Activated T-helper 1 cell treated with anti-CD3 and anti-CD28 coated beads, Interleukin-12 subunit alpha, Interleukin-12 subunit beta, Interleukin-2, Interleukin-4 antibody, amounts not matched to agents 30 ng/mL and 10 ng/mL and 1 ng/mL, durations not matched to agents 14 hours and 24 hours and 36 hours (primary cell): ENCODE data around the gene ZCRB1. TPM values are rescaled to one million over a fixed set of nuclear protein-coding genes. Genes with fewer than 3 reads are reported as not detected.

Experiments used
- DNase-seq: peaks from one replicate; pipeline ENCODE4 v3.0.0; 2021; ENCODE audit warnings: low spot score
- H3K27ac Mint-ChIP-seq: one replicate; pipeline ENCODE4 v1.8.0; 2021; ENCODE audit warnings: mild to moderate bottlenecking, mixed read lengths
- H3K27me3 Mint-ChIP-seq: one replicate; pipeline ENCODE4 v1.8.0; 2022; ENCODE audit warnings: mild to moderate bottlenecking, moderate library complexity, mixed read lengths; ENCODE audit not compliant: insufficient read depth
- H3K36me3 Mint-ChIP-seq: one replicate; pipeline ENCODE4 v1.8.0; 2021; ENCODE audit warnings: low read depth, mixed read lengths
- H3K4me1 Mint-ChIP-seq: one replicate; pipeline ENCODE4 v1.8.0; 2021; ENCODE audit warnings: low read depth, mixed read lengths
- H3K4me3 Mint-ChIP-seq: one replicate; pipeline ENCODE4 v1.8.0; 2021; ENCODE audit warnings: mild to moderate bottlenecking, moderate library complexity, mixed read lengths
- H3K9me3 Mint-ChIP-seq: one replicate; pipeline ENCODE4 v1.8.0; 2021; ENCODE audit warnings: mixed read lengths
- intact Hi-C: fragments of 100-400 bp; cut with micrococcal nuclease; formaldehyde crosslinking; loops from one replicate; pipeline ENCODE4 v1.15.1; 2024
- total RNA-seq: library from RNA; stranded (reverse); gene quantifications from 2 replicates; pipeline ENCODE4 v1.2.3, GENCODE V29; 2022

The ZCRB1 gene
- total RNA-seq, 1 donor from 2014 or later = 58.2 TPM

- peaks cover 29% of the 10 kb centered on the region for H3K36me3 Mint-ChIP-seq
- H3K27me3 Mint-ChIP-seq = no peaks in the 10 kb centered on the region
- no peak overlapping the region for H3K27ac Mint-ChIP-seq
- H3K4me3 Mint-ChIP-seq = no peak overlapping the region
- no peaks in the 10 kb centered on the region for H3K9me3 Mint-ChIP-seq
- DNase-seq = no peak
- H3K4me1 Mint-ChIP-seq = peaks cover 26% of the 10 kb centered on the region
- intact Hi-C loops = no loop called here
Observed at GRCh38 chr12:42322567-42322966, 3.3 kb downstream of the ZCRB1 start.

- no peak overlapping the region for H3K4me3 Mint-ChIP-seq
- no peak overlapping the region for H3K27ac Mint-ChIP-seq
- no peaks in the 10 kb centered on the region for H3K27me3 Mint-ChIP-seq
- H3K4me1 Mint-ChIP-seq = peaks cover 13% of the 10 kb centered on the region
- no peak for DNase-seq
- intact Hi-C loops = no loop called here
- peaks cover 29% of the 10 kb centered on the region for H3K36me3 Mint-ChIP-seq
- no peaks in the 10 kb centered on the region for H3K9me3 Mint-ChIP-seq
Observed at GRCh38 chr12:42320796-42321195, 5.1 kb downstream of the ZCRB1 start.

GRCh38 chr12:42315108-42315507 lies 10.8 kb downstream of the ZCRB1 start:
- Mint-ChIP-seq H3K27ac (no peak overlapping the region), H3K4me1 (no peaks in the 10 kb centered on the region), H3K4me3 (no peak overlapping the region), H3K27me3 (no peaks in the 10 kb centered on the region), H3K36me3 (peaks cover 21% of the 10 kb centered on the region), H3K9me3 (no peaks in the 10 kb centered on the region)
- DNase-seq = no peak
- intact Hi-C loops = no loop called here

- intact Hi-C loops = no loop called here
- no peaks in the 10 kb centered on the region for H3K27me3 Mint-ChIP-seq
- no peak overlapping the region for H3K27ac Mint-ChIP-seq
- DNase-seq = no peak
- no peak overlapping the region for H3K4me3 Mint-ChIP-seq
- no peaks in the 10 kb centered on the region for H3K4me1 Mint-ChIP-seq
- peaks cover 11% of the 10 kb centered on the region for H3K36me3 Mint-ChIP-seq
- H3K9me3 Mint-ChIP-seq = no peaks in the 10 kb centered on the region
Observed at GRCh38 chr12:42309996-42310395, 15.9 kb downstream of the ZCRB1 start.

GRCh38 chr12:42308390-42308789 lies 17.5 kb downstream of the ZCRB1 start:
- Mint-ChIP-seq H3K4me1 (no peaks in the 10 kb centered on the region), H3K36me3 (peaks cover 7% of the 10 kb centered on the region), H3K27ac (no peak overlapping the region), H3K27me3 (no peaks in the 10 kb centered on the region), H3K9me3 (no peaks in the 10 kb centered on the region), H3K4me3 (no peak overlapping the region)
- no peak for DNase-seq
- intact Hi-C loops = no loop called here

- DNase-seq = no peak
- Mint-ChIP-seq H3K4me3 (no peak overlapping the region), H3K9me3 (no peaks in the 10 kb centered on the region), H3K27ac (no peak overlapping the region), H3K36me3 (peaks cover 2% of the 10 kb centered on the region), H3K4me1 (no peaks in the 10 kb centered on the region), H3K27me3 (no peaks in the 10 kb centered on the region)
- intact Hi-C loops = no loop called here
Observed at GRCh38 chr12:42306297-42306696, 19.6 kb downstream of the ZCRB1 start.

GRCh38 chr12:42299392-42300308 lies 26.2 kb downstream of the ZCRB1 start:
- intact Hi-C loops = loop anchor here (1.0 to 2.0 kb wide), 3 partner anchors 27 to 73 kb away; partner anchors contain the start of genes PPHLN1, YAF2 and ZCRB1
- H3K27me3 Mint-ChIP-seq = no peaks in the 10 kb centered on the region
- no peaks in the 10 kb centered on the region for H3K36me3 Mint-ChIP-seq
- peak overlapping the region; percentile 54 for H3K27ac Mint-ChIP-seq
- peak; percentile 31 for DNase-seq
- peaks cover 13% of the 10 kb centered on the region for H3K4me1 Mint-ChIP-seq
- no peaks in the 10 kb centered on the region for H3K9me3 Mint-ChIP-seq
- no peak overlapping the region for H3K4me3 Mint-ChIP-seq

- Mint-ChIP-seq H3K4me1 (peaks cover 13% of the 10 kb centered on the region), H3K27me3 (no peaks in the 10 kb centered on the region), H3K9me3 (no peaks in the 10 kb centered on the region), H3K27ac (no peak overlapping the region), H3K36me3 (no peaks in the 10 kb centered on the region), H3K4me3 (no peak overlapping the region)
- DNase-seq = no peak
- intact Hi-C loops = loop anchor here (1.0 kb wide), 1 partner anchor 27 kb away; the partner anchor contains the start of genes PPHLN1 and ZCRB1
Observed at GRCh38 chr12:42298887-42299286, 27.0 kb downstream of the ZCRB1 start.

- DNase-seq = no peak
- no peaks in the 10 kb centered on the region for H3K36me3 Mint-ChIP-seq
- no peaks in the 10 kb centered on the region for H3K27me3 Mint-ChIP-seq
- intact Hi-C loops = no loop called here
- no peak overlapping the region for H3K4me3 Mint-ChIP-seq
- H3K4me1 Mint-ChIP-seq = peaks cover 13% of the 10 kb centered on the region
- H3K9me3 Mint-ChIP-seq = no peaks in the 10 kb centered on the region
- H3K27ac Mint-ChIP-seq = no peak overlapping the region
Observed at GRCh38 chr12:42296503-42297109, 29.3 kb downstream of the ZCRB1 start.

GRCh38 chr12:42291680-42292079 lies 34.2 kb downstream of the ZCRB1 start:
- H3K27ac Mint-ChIP-seq = no peak overlapping the region
- H3K4me3 Mint-ChIP-seq = no peak overlapping the region
- intact Hi-C loops = no loop called here
- H3K9me3 Mint-ChIP-seq = no peaks in the 10 kb centered on the region
- no peak for DNase-seq
- no peaks in the 10 kb centered on the region for H3K36me3 Mint-ChIP-seq
- H3K27me3 Mint-ChIP-seq = no peaks in the 10 kb centered on the region
- H3K4me1 Mint-ChIP-seq = no peaks in the 10 kb centered on the region

GRCh38 chr12:42288544-42288943 lies 37.4 kb downstream of the ZCRB1 start:
- no peak for DNase-seq
- Mint-ChIP-seq H3K27me3 (peaks cover under 1% of the 10 kb centered on the region), H3K27ac (no peak overlapping the region), H3K36me3 (no peaks in the 10 kb centered on the region), H3K9me3 (no peaks in the 10 kb centered on the region), H3K4me3 (no peak overlapping the region), H3K4me1 (no peaks in the 10 kb centered on the region)
- intact Hi-C loops = no loop called here

GRCh38 chr12:42286741-42287140 lies 39.2 kb downstream of the ZCRB1 start:
- Mint-ChIP-seq H3K27me3 (peaks cover 10% of the 10 kb centered on the region), H3K4me3 (no peak overlapping the region), H3K9me3 (no peaks in the 10 kb centered on the region), H3K27ac (no peak overlapping the region), H3K36me3 (no peaks in the 10 kb centered on the region), H3K4me1 (no peaks in the 10 kb centered on the region)
- no peak for DNase-seq
- intact Hi-C loops = no loop called here

GRCh38 chr12:42285431-42285830 lies 40.5 kb downstream of the ZCRB1 start:
- H3K9me3 Mint-ChIP-seq = no peaks in the 10 kb centered on the region
- intact Hi-C loops = no loop called here
- H3K36me3 Mint-ChIP-seq = no peaks in the 10 kb centered on the region
- H3K27ac Mint-ChIP-seq = no peak overlapping the region
- H3K27me3 Mint-ChIP-seq = peaks cover 10% of the 10 kb centered on the region
- H3K4me1 Mint-ChIP-seq = no peaks in the 10 kb centered on the region
- DNase-seq = no peak
- no peak overlapping the region for H3K4me3 Mint-ChIP-seq
